ENCODE measurements around the gene SIGLEC7.

SIGLEC7 gene

GRCh38 chr19:51116736-51117286 is 25.3 kb upstream of the SIGLEC7 start (continued):
- TF ChIP-seq RARB (CRISPR knock-in tag; IDR thresholded peaks at IDR 0.05) (no peak), TOX (CRISPR knock-in tag; IDR thresholded peaks at IDR 0.05; ENCODE audit: borderline replicate concordance) (no peak)

GRCh38 chr19:51119101-51119500 is 23.0 kb upstream of the SIGLEC7 start:
- TF ChIP-seq PPARA (CRISPR knock-in tag; IDR thresholded peaks at IDR 0.05; ENCODE audit: borderline replicate concordance) (no peak), RARB (CRISPR knock-in tag; IDR thresholded peaks at IDR 0.05) (no peak), PATZ1 (CRISPR knock-in tag; IDR thresholded peaks at IDR 0.05; ENCODE audit: borderline replicate concordance) (no peak), GLIS3 (CRISPR knock-in tag; IDR thresholded peaks at IDR 0.05) (no peak), ISL1 (CRISPR knock-in tag; IDR thresholded peaks at IDR 0.05) (no peak)
- no peak for ATAC-seq

- TF ChIP-seq ARNTL (CRISPR knock-in tag; IDR thresholded peaks at IDR 0.05; ENCODE audit: borderline replicate concordance, low read depth) (no peak), ISL1 (CRISPR knock-in tag; IDR thresholded peaks at IDR 0.05) (no peak), CSRNP3 (CRISPR knock-in tag; IDR thresholded peaks at IDR 0.05) (no peak), CSDC2 (CRISPR knock-in tag; IDR thresholded peaks at IDR 0.05) (no peak), ZNF565 (CRISPR knock-in tag; conservative IDR thresholded peaks at IDR 0.05; ENCODE audit: low read depth) (no peak), PPARA (CRISPR knock-in tag; IDR thresholded peaks at IDR 0.05; ENCODE audit: borderline replicate concordance) (no peak), CREB5 (CRISPR knock-in tag; IDR thresholded peaks at IDR 0.05; ENCODE audit: low read depth) (no peak), ZFP30 (CRISPR knock-in tag; IDR thresholded peaks at IDR 0.05) (no peak), GLIS3 (CRISPR knock-in tag; IDR thresholded peaks at IDR 0.05) (no peak), POU6F1 (CRISPR knock-in tag; IDR thresholded peaks at IDR 0.05; ENCODE audit: borderline replicate concordance, low read depth) (no peak), ZFP3 (CRISPR knock-in tag; IDR thresholded peaks at IDR 0.05) (no peak), OSR1 (CRISPR knock-in tag; IDR thresholded peaks at IDR 0.05) (no peak), PATZ1 (CRISPR knock-in tag; IDR thresholded peaks at IDR 0.05; ENCODE audit: borderline replicate concordance) (no peak), TSHZ2 (CRISPR knock-in tag; IDR thresholded peaks at IDR 0.05) (no peak)
- no peak for ATAC-seq
These were observed 22.5 kb upstream of the SIGLEC7 start for GRCh38 chr19:51119611-51120010.

Measured in SK-N-SH treated with all-trans-retinoic acid at 6 μM for 48 hours (cell line).